Activated CD4-positive, CD25-positive, alpha-beta regulatory T cell (primary cell): ENCODE measurements around the gene NPY5R.

ENCODE experiments used
- DNase-seq, 4 experiments: peaks; one replicate each; lab custom pipeline; 2025; lab: John Stamatoyannopoulos, UW

The NPY5R gene

GRCh38 chr4:163343604-163344146 is at the start of gene NPY5R:
Gene NPY5R (plus strand): TSS chr4:163343892. CDS start chr4:163350274, 6,382 bp downstream.
- DNase-seq, result no peak

- no peak for DNase-seq
Measured at GRCh38 chr4:163295138-163295537, 48.6 kb upstream of the NPY5R start.

- DNase-seq, result no peak
Measured at GRCh38 chr4:163300445-163300844, 43.2 kb upstream of the NPY5R start.

- no peak for DNase-seq
Measured at GRCh38 chr4:163303069-163303468, 40.6 kb upstream of the NPY5R start.

GRCh38 chr4:163309466-163309865 is 34.2 kb upstream of the NPY5R start:
- no peak for DNase-seq

- DNase-seq, result no peak
Measured at GRCh38 chr4:163317110-163317509, 26.6 kb upstream of the NPY5R start.

GRCh38 chr4:163330916-163331628 is 12.6 kb upstream of the NPY5R start:
- DNase-seq, result no peak

- DNase-seq, result no peak
Measured at GRCh38 chr4:163331629-163332376, 11.9 kb upstream of the NPY5R start.

- DNase-seq, result peak in 1 of 4 experiments; percentile 1
Measured at GRCh38 chr4:163332526-163333406, 10.9 kb upstream of the NPY5R start, which contains the start of gene NPY1R. Gene NPY1R (minus strand): TSS chr4:163332596. CDS start chr4:163326554, 6,042 bp downstream.

- DNase-seq, result no peak
Measured at GRCh38 chr4:163335384-163335783, 8.3 kb upstream of the NPY5R start.

GRCh38 chr4:163344147-163345125 is 744 bp downstream of the NPY5R start:
- no peak for DNase-seq

- no peak for DNase-seq
Measured at GRCh38 chr4:163350672-163351071, 7.0 kb downstream of the NPY5R start.

GRCh38 chr4:163353054-163353453 is 9.4 kb downstream of the NPY5R start:
- no peak for DNase-seq

GRCh38 chr4:163356104-163356503 is 12.4 kb downstream of the NPY5R start:
- DNase-seq, result no peak

- no peak for DNase-seq
Measured at GRCh38 chr4:163367651-163368050, 24.0 kb downstream of the NPY5R start.

GRCh38 chr4:163372029-163372428 is 28.3 kb downstream of the NPY5R start:
- DNase-seq, result no peak

- no peak for DNase-seq
Measured at GRCh38 chr4:163378661-163379060, 35.0 kb downstream of the NPY5R start.

- no peak for DNase-seq
Measured at GRCh38 chr4:163380703-163381102, 37.0 kb downstream of the NPY5R start.

GRCh38 chr4:163382178-163382869 is 38.6 kb downstream of the NPY5R start:
- DNase-seq, result no peak

GRCh38 chr4:163384434-163384833 is 40.7 kb downstream of the NPY5R start:
- no peak for DNase-seq
